ENCODE data around the gene ARL17B.
"Not testable (repeated sequence)": the region's sequence is repeated elsewhere in the genome, so short reads cannot be mapped to it uniquely, and the experiment has no call there.

Gene ARL17B

DNA sequence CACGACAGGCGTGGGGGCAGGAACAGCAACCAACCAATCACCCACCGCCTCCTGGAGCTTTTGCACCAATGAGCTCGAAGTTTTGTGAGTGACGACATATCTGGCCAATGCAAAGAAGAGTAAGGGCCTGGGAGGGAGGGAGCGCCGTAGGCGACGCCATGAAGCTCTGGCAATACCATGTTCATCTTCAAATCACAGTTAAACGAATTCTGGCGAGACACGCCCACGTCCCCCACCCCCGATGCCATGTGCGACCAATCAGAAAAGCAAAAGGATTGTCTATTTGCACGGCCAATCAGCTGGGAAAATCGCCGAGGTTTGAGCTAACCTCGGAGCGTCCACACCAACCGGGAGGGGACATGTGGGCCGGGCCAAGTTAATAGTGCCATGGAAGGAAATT, at the start of gene ARL17B:
Gene ARL17B (minus strand): TSS at position 12 of the 400 bp plus-strand sequence. CDS start 3,369 bp downstream, outside the sequence.
- peak; percentile 100 for DNase-seq (ENCODE audit: low spot score)

DNA sequence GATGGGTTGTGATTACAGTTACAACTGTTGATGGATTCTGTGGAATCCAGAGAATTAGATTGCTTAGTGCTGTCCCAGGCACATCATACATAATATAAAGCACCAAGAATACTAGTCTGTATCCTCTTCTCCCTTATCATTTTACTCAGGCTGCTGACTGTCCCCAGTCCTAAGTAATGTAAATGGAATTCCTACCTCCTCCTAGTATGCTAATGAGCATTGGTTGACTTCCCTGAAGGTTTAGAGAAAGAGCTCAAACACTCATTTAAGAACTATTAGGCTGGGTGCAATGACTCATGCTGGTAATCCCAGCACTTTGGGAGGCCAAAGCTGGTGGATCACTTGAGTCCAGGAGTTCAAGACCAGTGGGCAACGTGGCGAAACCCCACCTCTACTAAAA, 48.3 kb upstream of the ARL17B start:
- not testable (repeated sequence) for DNase-seq (ENCODE audit: low spot score)

DNA sequence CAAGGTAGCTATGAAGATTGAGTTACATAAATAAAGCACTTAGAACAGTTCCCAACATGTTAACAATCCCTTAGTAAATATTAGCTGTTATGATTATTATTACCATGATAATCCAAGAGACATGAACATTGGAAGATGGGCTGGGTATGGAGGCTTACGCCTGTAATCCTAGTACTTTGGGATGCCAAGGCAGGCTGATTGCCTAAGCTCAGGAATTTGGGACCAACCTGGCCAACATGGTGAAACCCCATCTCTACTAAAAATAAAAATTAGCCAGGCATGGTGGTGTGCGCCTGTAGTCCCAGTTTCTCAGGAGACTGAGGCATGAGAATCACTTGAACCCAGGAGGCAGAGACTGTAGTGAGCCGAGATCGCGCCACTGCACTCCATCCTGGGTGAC, 45.6 kb upstream of the ARL17B start:
- DNase-seq (ENCODE audit: low spot score) = not testable (repeated sequence)

- DNase-seq (ENCODE audit: low spot score) = not testable (repeated sequence)
Observed at GRCh38 chr17:46401033-46401787, 39.6 kb upstream of the ARL17B start.

DNA sequence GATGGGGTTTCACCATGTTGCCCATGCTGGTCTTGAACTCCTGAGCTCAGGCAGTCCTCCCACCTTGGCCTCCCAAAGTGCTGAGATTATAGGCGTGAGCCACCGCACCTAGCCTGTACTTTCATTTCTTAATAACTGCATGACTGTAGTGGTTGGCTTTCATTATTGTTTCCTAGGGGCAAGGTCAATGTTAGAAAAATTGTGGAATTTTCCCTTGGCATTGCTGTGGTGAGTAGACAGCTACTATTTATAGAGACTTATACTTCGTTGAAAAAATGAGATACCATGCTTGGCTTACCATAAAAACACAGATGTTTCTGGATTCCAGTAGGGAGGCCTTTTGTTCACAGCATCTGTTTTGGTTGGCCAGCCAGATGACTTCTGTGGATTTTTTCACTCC, 39.0 kb upstream of the ARL17B start:
- not testable (repeated sequence) for DNase-seq (ENCODE audit: low spot score)

- DNase-seq (ENCODE audit: low spot score) = not testable (repeated sequence)
Observed at GRCh38 chr17:46399993-46400392, 38.4 kb upstream of the ARL17B start.

DNA sequence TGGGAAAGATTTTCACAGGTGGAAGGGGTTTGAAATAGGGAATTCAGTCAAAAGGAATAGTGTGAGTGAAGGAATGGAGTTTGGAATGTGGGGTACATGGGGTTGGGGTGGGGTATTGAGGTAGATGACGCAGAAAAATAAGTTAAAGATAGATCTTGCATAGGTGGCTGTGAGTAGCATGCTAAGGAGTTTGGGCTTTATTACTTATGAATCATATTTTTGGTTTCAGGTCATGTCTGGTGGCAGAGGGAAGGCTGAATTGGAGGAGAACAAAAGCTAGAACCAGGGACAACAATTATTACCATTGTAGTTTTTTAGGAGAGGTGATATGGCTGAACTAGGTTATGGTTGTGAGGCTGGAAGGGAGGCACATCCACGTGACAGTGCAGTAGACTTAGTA, 34.7 kb upstream of the ARL17B start:
- DNase-seq (ENCODE audit: low spot score) = not testable (repeated sequence)

- DNase-seq (ENCODE audit: low spot score) = not testable (repeated sequence)
Observed at GRCh38 chr17:46393702-46394101, 32.1 kb upstream of the ARL17B start.

DNA sequence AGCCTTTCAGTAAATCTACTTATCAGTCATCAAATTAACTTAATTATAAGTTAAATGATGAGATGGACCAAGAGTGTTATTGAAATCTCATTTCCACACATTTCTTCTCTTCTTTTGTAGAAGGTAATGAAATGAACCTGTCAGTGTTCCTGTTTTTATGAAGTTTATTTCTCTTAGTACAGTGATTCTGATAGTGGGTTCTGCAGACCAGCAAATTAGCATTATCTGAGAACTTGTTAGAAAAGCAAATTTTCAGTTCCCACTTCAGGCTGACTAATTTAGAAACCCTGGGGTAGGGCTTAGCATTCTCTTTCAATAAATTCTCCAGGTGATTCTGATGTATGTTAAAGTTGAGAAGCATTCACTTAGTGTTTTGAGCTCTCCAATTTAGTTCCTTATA, 23.9 kb upstream of the ARL17B start:
- not testable (repeated sequence) for DNase-seq (ENCODE audit: low spot score)

DNA sequence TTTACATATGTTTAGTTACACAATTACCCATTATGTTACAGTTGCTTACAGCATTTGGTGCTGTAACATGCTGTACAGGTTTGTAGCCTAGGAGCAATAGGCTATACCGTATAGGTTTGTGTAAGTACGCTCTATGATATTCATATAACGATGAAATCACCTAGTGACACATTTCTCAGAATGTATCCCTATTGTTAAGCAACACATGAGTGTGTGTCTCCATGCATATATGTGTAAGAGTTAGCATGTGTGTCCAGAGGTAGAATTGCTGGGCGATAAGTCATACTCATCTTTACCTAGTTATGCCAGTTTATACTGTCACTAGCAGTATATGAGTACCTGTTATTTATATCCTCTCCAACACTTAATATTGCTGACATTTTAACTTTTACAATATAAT, 21.6 kb upstream of the ARL17B start:
- DNase-seq (ENCODE audit: low spot score) = not testable (repeated sequence)

- not testable (repeated sequence) for DNase-seq (ENCODE audit: low spot score)
Observed at GRCh38 chr17:46373418-46373817, 11.9 kb upstream of the ARL17B start.

DNA sequence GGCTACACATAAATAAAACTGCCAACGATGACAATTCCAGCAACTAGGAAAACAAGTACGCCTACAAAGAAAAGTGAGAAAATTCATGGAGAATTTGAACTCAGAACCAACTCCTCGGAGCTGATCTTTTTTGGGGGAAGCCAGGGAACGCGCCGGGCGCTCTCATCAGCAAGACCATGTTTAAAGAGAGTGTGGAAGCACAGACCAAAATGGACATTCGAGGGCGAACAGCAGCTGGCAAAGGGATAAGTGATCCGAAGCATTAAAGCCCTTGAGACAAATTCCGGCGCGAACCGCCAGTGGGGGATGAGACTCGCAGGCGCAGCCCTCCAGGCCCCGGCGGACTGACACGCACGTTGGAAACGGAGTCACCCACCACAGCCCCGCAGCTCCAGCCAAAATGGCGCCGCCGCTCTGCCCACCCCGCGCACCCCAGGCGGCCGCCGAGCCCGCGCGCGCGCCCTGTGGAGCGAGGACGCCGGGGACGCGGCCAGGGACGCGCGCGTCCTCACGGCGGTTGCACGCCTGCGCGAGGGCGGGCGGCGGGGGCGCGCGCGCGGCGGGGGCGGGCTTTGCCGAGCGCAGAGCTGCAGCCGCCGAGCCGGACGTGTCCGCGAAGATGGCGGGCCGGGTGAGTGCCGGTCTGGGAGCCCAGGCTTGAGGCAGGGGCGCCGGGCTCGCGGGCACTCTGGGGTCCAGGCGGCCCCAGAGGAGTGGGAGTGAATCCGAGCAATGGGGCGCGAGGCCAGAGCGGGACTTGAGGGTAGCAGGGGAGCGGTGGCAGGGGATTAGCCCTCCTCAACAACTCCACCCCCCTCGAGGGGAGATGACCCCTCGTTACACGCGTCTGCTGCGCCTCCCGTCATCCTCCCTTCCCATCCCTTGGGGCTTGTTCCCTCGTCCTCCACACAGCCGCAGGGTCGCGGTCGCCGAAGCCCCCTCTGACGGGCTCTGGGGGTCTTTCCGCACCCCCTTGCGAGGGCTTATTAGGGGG, 11.0 kb upstream of the ARL17B start:
- not testable (repeated sequence) for DNase-seq (ENCODE audit: low spot score)

DNA sequence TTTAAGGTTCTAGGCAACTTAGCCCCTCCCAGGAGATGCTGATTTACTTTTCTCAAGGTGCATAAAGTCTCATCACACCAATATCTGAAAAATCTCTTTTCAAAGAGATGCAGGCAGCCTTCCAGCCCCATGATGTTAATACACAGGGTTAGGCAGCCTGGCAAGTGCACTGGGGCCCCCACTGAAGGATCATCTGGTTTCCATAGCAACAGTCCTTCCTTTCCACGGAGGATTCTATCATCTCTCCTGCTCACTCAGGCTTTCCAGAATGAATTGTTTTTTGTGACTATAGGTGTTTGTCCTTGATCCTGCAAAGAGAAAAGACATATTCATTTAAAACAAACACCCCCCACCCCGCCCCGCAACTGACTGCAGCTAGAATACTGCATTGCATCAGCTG, 6.0 kb upstream of the ARL17B start:
- not testable (repeated sequence) for DNase-seq (ENCODE audit: low spot score)

- not testable (repeated sequence) for DNase-seq (ENCODE audit: low spot score)
Observed at GRCh38 chr17:46361145-46361735, 326 bp downstream of the ARL17B start.

DNA sequence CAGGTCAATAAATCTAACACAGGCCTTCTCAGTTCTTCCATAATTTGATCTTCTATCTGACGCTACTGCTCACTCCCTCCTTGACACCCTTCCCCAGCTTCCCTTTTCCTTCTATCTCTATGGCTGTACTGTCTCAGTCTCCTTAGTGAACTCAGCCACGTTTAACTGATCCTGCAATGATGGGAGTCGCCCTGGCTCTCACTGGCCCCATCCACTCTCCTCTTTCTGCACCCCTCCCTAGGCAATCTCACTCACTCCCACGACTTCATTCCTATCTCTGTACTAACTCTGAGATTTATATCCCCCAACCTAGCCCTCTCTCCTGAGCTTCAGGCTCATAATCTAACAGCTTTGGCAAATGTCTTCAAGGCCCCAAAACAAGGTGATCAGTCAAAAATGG, 7.7 kb downstream of the ARL17B start:
- DNase-seq (ENCODE audit: low spot score) = not testable (repeated sequence)

GRCh38 chr17:46349060-46349459, 12.5 kb downstream of the ARL17B start:
- not testable (repeated sequence) for DNase-seq (ENCODE audit: low spot score)

GRCh38 chr17:46348345-46348744, 13.2 kb downstream of the ARL17B start:
- DNase-seq (ENCODE audit: low spot score) = not testable (repeated sequence)

DNA sequence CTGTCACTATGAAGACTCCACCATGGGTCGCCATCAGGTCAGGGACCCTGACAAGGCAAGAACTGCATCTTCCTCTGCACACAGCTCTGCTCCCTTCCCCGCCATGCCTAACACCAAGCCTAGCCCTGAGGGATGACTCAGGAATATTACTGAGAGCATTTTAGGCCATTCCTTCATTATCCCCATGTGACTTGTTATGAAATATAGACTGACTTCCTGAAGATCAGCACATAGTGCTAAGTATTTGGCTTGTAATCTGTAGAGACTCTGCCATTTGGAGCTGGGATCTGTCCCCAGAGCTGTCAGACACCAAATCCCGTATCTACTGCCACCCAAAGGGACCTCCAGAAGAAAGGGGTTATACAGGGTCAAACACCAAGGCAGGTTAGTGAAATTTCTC, 19.4 kb downstream of the ARL17B start:
- not testable (repeated sequence) for DNase-seq (ENCODE audit: low spot score)

- DNase-seq (ENCODE audit: low spot score) = not testable (repeated sequence)
Observed at GRCh38 chr17:46341220-46341619, 20.3 kb downstream of the ARL17B start.

DNA sequence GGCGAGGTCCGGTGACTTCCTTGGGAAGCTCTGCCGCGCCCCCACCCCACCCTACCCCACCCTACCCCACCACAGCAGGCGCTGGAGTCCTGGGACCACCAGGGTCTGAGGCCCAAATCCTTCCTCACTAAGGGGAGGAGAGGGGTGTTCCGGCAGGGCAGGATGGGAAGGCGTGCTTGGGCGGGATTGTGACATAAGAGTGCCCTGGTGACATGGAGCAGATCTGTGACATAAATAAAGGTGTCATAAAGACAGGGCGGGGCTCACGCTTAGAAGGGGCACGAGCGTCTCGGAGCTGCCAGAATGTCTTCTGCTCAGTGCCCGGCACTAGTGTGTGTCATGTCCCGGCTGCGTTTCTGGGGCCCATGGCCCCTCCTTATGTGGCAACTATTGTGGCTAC, 66.7 kb downstream of the ARL17B start, which contains the start of gene LRRC37A:
Gene LRRC37A (plus strand): TSS at position 301 of the 400 bp plus-strand sequence. CDS start 3 bp downstream, at position 304.
- DNase-seq (ENCODE audit: low spot score) = not testable (repeated sequence)

GRCh38 chr17:46291618-46292017, 69.9 kb downstream of the ARL17B start:
- DNase-seq (ENCODE audit: low spot score) = not testable (repeated sequence)
